ENCODE results near the gene FHOD1. TPM values are rescaled to one million over a fixed set of nuclear protein-coding genes. Genes with fewer than 3 reads are reported as not detected.

The FHOD1 gene
- total RNA-seq, 2 donors from 2014 or later: 104 to 145 TPM

GRCh38 chr16:67202956-67203493 is 44.3 kb downstream of the FHOD1 start:
- H3K27ac Mint-ChIP-seq: no peak overlapping the region
- H3K4me3 Mint-ChIP-seq: no peak overlapping the region
- peaks cover 5% of the 10 kb centered on the region for H3K4me1 Mint-ChIP-seq
- peaks cover 37% of the 10 kb centered on the region for H3K36me3 Mint-ChIP-seq (ENCODE audit: low read depth)
- H3K27me3 Mint-ChIP-seq: no peaks in the 10 kb centered on the region
- no peaks in the 10 kb centered on the region for H3K9me3 Mint-ChIP-seq
- ATAC-seq (replicated peaks): no peak

GRCh38 chr16:67202426-67202825 is 44.9 kb downstream of the FHOD1 start:
- Mint-ChIP-seq H3K4me3 (no peak overlapping the region), H3K27ac (no peak overlapping the region), H3K4me1 (peaks cover 5% of the 10 kb centered on the region), H3K27me3 (no peaks in the 10 kb centered on the region), H3K36me3 (ENCODE audit: low read depth) (peaks cover 42% of the 10 kb centered on the region), H3K9me3 (no peaks in the 10 kb centered on the region)
- no peak for ATAC-seq (replicated peaks)

GRCh38 chr16:67201411-67202345 is 45.6 kb downstream of the FHOD1 start:
- no peak for ATAC-seq (replicated peaks)
- peaks cover 49% of the 10 kb centered on the region for H3K36me3 Mint-ChIP-seq (ENCODE audit: low read depth)
- no peak overlapping the region for H3K27ac Mint-ChIP-seq

GRCh38 chr16:67200491-67200890 is 46.8 kb downstream of the FHOD1 start:
- H3K9me3 Mint-ChIP-seq: no peaks in the 10 kb centered on the region
- H3K36me3 Mint-ChIP-seq (ENCODE audit: low read depth): peaks cover 60% of the 10 kb centered on the region
- no peak overlapping the region for H3K27ac Mint-ChIP-seq
- no peaks in the 10 kb centered on the region for H3K27me3 Mint-ChIP-seq
- H3K4me1 Mint-ChIP-seq: peaks cover 15% of the 10 kb centered on the region
- ATAC-seq (replicated peaks): no peak
- no peak overlapping the region for H3K4me3 Mint-ChIP-seq

More at GRCh38 chr16:67201411-67202345, 45.6 kb downstream of the FHOD1 start:
- H3K27me3 Mint-ChIP-seq: no peaks in the 10 kb centered on the region
- no peak overlapping the region for H3K4me3 Mint-ChIP-seq
- peaks cover 8% of the 10 kb centered on the region for H3K4me1 Mint-ChIP-seq
- H3K9me3 Mint-ChIP-seq: no peaks in the 10 kb centered on the region

- no peak for ATAC-seq (replicated peaks)
- Mint-ChIP-seq H3K36me3 (ENCODE audit: low read depth) (peaks cover 67% of the 10 kb centered on the region), H3K4me1 (peaks cover 15% of the 10 kb centered on the region)
Measured at GRCh38 chr16:67199808-67200198, 47.5 kb downstream of the FHOD1 start.

GRCh38 chr16:67199011-67199807 is 48.1 kb downstream of the FHOD1 start, which contains the start of gene ELMO3:
Gene ELMO3 (plus strand): TSS chr16:67199131. CDS start chr16:67199327, 196 bp downstream.
- Mint-ChIP-seq H3K9me3 (no peaks in the 10 kb centered on the region), H3K36me3 (ENCODE audit: low read depth) (peaks cover 73% of the 10 kb centered on the region), H3K4me3 (no peak within 1 kb of the TSS), H3K4me1 (peaks cover 15% of the 10 kb centered on the region), H3K27me3 (no peaks in the 10 kb centered on the region), H3K27ac (no peak within 1 kb of the TSS)
- ATAC-seq (replicated peaks): no peak

More at GRCh38 chr16:67199808-67200198, 47.5 kb downstream of the FHOD1 start:
- H3K27me3 Mint-ChIP-seq: no peaks in the 10 kb centered on the region
- H3K27ac Mint-ChIP-seq: no peak overlapping the region
- H3K4me3 Mint-ChIP-seq: no peak overlapping the region
- no peaks in the 10 kb centered on the region for H3K9me3 Mint-ChIP-seq

- H3K36me3 Mint-ChIP-seq (ENCODE audit: low read depth): peaks cover 83% of the 10 kb centered on the region
- H3K27me3 Mint-ChIP-seq: no peaks in the 10 kb centered on the region
- H3K9me3 Mint-ChIP-seq: no peaks in the 10 kb centered on the region
- no peak overlapping the region for H3K4me3 Mint-ChIP-seq
- no peak overlapping the region for H3K27ac Mint-ChIP-seq
- H3K4me1 Mint-ChIP-seq: peaks cover 20% of the 10 kb centered on the region
- peak; percentile 62 for ATAC-seq (replicated peaks)
Measured at GRCh38 chr16:67198238-67198734, 49.0 kb downstream of the FHOD1 start.

- Mint-ChIP-seq H3K4me3 (no peak overlapping the region), H3K9me3 (no peaks in the 10 kb centered on the region), H3K27ac (peak overlapping the region; percentile 36), H3K27me3 (no peaks in the 10 kb centered on the region), H3K36me3 (ENCODE audit: low read depth) (peaks cover 87% of the 10 kb centered on the region), H3K4me1 (peaks cover 20% of the 10 kb centered on the region)
- ATAC-seq (replicated peaks): no peak
Measured at GRCh38 chr16:67197704-67198103, 49.6 kb downstream of the FHOD1 start.

GRCh38 chr16:67196881-67197280 is 50.4 kb downstream of the FHOD1 start:
- Mint-ChIP-seq H3K36me3 (ENCODE audit: low read depth) (peaks cover 83% of the 10 kb centered on the region), H3K4me3 (peak overlapping the region; percentile 12), H3K27ac (peak overlapping the region; percentile 74), H3K27me3 (no peaks in the 10 kb centered on the region), H3K9me3 (no peaks in the 10 kb centered on the region), H3K4me1 (peaks cover 20% of the 10 kb centered on the region)
- ATAC-seq (replicated peaks): no peak

GRCh38 chr16:67195676-67196075 is 51.6 kb downstream of the FHOD1 start:
- Mint-ChIP-seq H3K27ac (peak overlapping the region; percentile 74), H3K4me3 (peak overlapping the region; percentile 12), H3K4me1 (peaks cover 27% of the 10 kb centered on the region), H3K9me3 (no peaks in the 10 kb centered on the region), H3K36me3 (ENCODE audit: low read depth) (peaks cover 74% of the 10 kb centered on the region), H3K27me3 (no peaks in the 10 kb centered on the region)
- no peak for ATAC-seq (replicated peaks)

- peaks cover 27% of the 10 kb centered on the region for H3K4me1 Mint-ChIP-seq
- no peak for ATAC-seq (replicated peaks)
- H3K27me3 Mint-ChIP-seq: no peaks in the 10 kb centered on the region
- no peaks in the 10 kb centered on the region for H3K9me3 Mint-ChIP-seq
- H3K4me3 Mint-ChIP-seq: peak overlapping the region; percentile 85
- H3K27ac Mint-ChIP-seq: peak overlapping the region; percentile 88
- peaks cover 62% of the 10 kb centered on the region for H3K36me3 Mint-ChIP-seq (ENCODE audit: low read depth)
Measured at GRCh38 chr16:67194260-67194659, 53.0 kb downstream of the FHOD1 start.

GRCh38 chr16:67193536-67193935 is 53.7 kb downstream of the FHOD1 start:
- Mint-ChIP-seq H3K27me3 (no peaks in the 10 kb centered on the region), H3K4me3 (peak overlapping the region; percentile 85), H3K27ac (peak overlapping the region; percentile 88), H3K4me1 (peaks cover 27% of the 10 kb centered on the region), H3K9me3 (no peaks in the 10 kb centered on the region), H3K36me3 (ENCODE audit: low read depth) (peaks cover 60% of the 10 kb centered on the region)
- ATAC-seq (replicated peaks): no peak

- Mint-ChIP-seq H3K4me1 (peaks cover 27% of the 10 kb centered on the region), H3K27ac (peak overlapping the region; percentile 88), H3K27me3 (no peaks in the 10 kb centered on the region), H3K36me3 (ENCODE audit: low read depth) (peaks cover 53% of the 10 kb centered on the region), H3K4me3 (peak overlapping the region; percentile 85), H3K9me3 (no peaks in the 10 kb centered on the region)
- ATAC-seq (replicated peaks): peak; percentile 13
Measured at GRCh38 chr16:67192781-67193361, 54.4 kb downstream of the FHOD1 start.
